Measurements from ENCODE around the gene MOB3C. TPM values are rescaled to one million over a fixed set of nuclear protein-coding genes. Genes with fewer than 3 reads are reported as not detected.

Gene MOB3C
- total RNA-seq, 2 donors from 2014 or later, result 1.7 to 2.3 TPM

- no peaks in the 10 kb centered on the region for H3K4me1 ChIP-seq (ENCODE audit: control insufficient read depth, insufficient read depth, low read length)
- no peak overlapping the region for H3K9ac ChIP-seq (ENCODE audit: extremely low read depth, low read length, poor library complexity, severe bottlenecking)
- Mint-ChIP-seq H3K4me3 (no peak overlapping the region), H3K27ac (peak overlapping the region; percentile 3), H3K9me3 (no peaks in the 10 kb centered on the region), H3K4me1 (no peaks in the 10 kb centered on the region), H3K27me3 (ENCODE audit: insufficient read depth) (no peaks in the 10 kb centered on the region), H3K36me3 (ENCODE audit: low read depth) (peaks cover 13% of the 10 kb centered on the region)
- WGBS, 2 experiments (ENCODE audit: insufficient coverage in 1 of 2, insufficient read length in 1 of 2), result 80 to 83% methylated on average over 1 to 4 of the region's 4 CpGs
- no peaks in the 10 kb centered on the region for H3K9me3 ChIP-seq (ENCODE audit: control insufficient read depth, low read length)
- H3K4me3 ChIP-seq (ENCODE audit: low read length), result no peak overlapping the region
- H3K36me3 ChIP-seq (ENCODE audit: control insufficient read depth, insufficient read depth, low read length), result no peaks in the 10 kb centered on the region
- TF ChIP-seq, protein P1, sequence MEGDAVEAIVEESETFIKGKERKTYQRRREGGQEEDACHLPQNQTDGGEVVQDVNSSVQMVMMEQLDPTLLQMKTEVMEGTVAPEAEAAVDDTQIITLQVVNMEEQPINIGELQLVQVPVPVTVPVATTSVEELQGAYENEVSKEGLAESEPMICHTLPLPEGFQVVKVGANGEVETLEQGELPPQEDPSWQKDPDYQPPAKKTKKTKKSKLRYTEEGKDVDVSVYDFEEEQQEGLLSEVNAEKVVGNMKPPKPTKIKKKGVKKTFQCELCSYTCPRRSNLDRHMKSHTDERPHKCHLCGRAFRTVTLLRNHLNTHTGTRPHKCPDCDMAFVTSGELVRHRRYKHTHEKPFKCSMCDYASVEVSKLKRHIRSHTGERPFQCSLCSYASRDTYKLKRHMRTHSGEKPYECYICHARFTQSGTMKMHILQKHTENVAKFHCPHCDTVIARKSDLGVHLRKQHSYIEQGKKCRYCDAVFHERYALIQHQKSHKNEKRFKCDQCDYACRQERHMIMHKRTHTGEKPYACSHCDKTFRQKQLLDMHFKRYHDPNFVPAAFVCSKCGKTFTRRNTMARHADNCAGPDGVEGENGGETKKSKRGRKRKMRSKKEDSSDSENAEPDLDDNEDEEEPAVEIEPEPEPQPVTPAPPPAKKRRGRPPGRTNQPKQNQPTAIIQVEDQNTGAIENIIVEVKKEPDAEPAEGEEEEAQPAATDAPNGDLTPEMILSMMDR (conservative IDR thresholded peaks at IDR 0.05), result no peak
- DNase-seq, result no peak
- H3K27me3 ChIP-seq (ENCODE audit: control insufficient read depth, insufficient read depth, low read length, poor library complexity, severe bottlenecking), result no peaks in the 10 kb centered on the region
- H3K27ac ChIP-seq (ENCODE audit: low read depth, low read length), result no peak overlapping the region
These were observed 47.5 kb downstream of the MOB3C start for GRCh38 chr1:46569116-46569515.

DNA sequence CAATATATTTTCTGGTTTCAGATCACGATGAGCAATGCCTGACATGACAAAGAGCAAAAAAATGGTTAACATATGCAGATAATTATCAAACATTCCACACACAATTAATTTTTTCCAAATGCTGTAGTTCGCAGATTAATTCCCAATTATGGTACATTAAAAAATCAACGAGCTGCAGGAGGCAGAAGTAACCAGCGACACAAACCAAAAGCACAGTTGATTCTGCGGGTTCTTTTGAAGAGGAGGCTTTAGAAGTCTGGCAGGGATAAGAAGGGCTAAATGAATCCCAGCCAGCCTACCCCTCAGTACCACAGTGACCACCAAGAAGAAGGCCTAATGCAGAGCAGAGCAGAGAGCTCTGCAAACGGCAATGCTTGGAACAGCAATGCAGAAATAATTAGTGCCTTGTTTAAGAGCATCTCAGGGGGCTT lies 48.1 kb downstream of the MOB3C start:
- Histone ChIP-seq H3K9me3 (ENCODE audit: control insufficient read depth, low read length) (no peaks in the 10 kb centered on the region), H3K9ac (ENCODE audit: extremely low read depth, low read length, poor library complexity, severe bottlenecking) (no peak overlapping the region), H3K36me3 (ENCODE audit: control insufficient read depth, insufficient read depth, low read length) (no peaks in the 10 kb centered on the region), H3K4me1 (ENCODE audit: control insufficient read depth, insufficient read depth, low read length) (no peaks in the 10 kb centered on the region), H3K4me3 (ENCODE audit: low read length) (no peak overlapping the region), H3K27ac (ENCODE audit: low read depth, low read length) (no peak overlapping the region), H3K27me3 (ENCODE audit: control insufficient read depth, insufficient read depth, low read length, poor library complexity, severe bottlenecking) (no peaks in the 10 kb centered on the region)
- DNase-seq, result no peak
- no peak overlapping the region for H3K4me3 Mint-ChIP-seq
- no peaks in the 10 kb centered on the region for H3K4me1 Mint-ChIP-seq
- WGBS, 2 experiments (ENCODE audit: insufficient coverage in 1 of 2, insufficient read length in 1 of 2), result 94 to 97% methylated on average over 5 to 6 of the region's 6 CpGs
- no peaks in the 10 kb centered on the region for H3K27me3 Mint-ChIP-seq (ENCODE audit: insufficient read depth)
- peaks cover 14% of the 10 kb centered on the region for H3K36me3 Mint-ChIP-seq (ENCODE audit: low read depth)
- no peaks in the 10 kb centered on the region for H3K9me3 Mint-ChIP-seq
- H3K27ac Mint-ChIP-seq, result no peak overlapping the region
- TF ChIP-seq, protein P1 (conservative IDR thresholded peaks at IDR 0.05), result no peak

DNA sequence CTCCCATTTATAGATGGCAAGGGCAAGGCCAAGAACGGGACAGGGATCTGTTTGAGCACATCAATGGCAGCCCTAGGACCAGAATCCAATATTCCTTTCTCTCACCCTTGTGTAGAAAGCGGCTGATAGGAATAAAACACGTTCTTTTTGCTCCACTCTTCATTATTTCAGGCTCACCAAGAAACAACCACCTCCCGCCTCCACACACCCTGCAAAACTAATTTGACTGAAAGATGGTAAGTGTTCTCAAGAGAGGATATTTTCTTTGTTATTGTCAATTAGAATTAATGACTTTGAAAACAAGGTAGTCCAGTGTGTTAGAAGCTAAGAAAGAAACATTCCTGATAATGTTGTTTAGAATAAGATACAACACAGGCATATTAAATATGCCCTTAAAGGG lies 53.3 kb downstream of the MOB3C start:
- no peaks in the 10 kb centered on the region for H3K9me3 ChIP-seq (ENCODE audit: control insufficient read depth, low read length)
- H3K27me3 ChIP-seq (ENCODE audit: control insufficient read depth, insufficient read depth, low read length, poor library complexity, severe bottlenecking), result no peaks in the 10 kb centered on the region
- no peak overlapping the region for H3K27ac ChIP-seq (ENCODE audit: low read depth, low read length)
- no peak overlapping the region for H3K9ac ChIP-seq (ENCODE audit: extremely low read depth, low read length, poor library complexity, severe bottlenecking)
- Mint-ChIP-seq H3K27me3 (ENCODE audit: insufficient read depth) (no peaks in the 10 kb centered on the region), H3K4me1 (no peaks in the 10 kb centered on the region), H3K27ac (no peak overlapping the region), H3K36me3 (ENCODE audit: low read depth) (peaks cover 29% of the 10 kb centered on the region), H3K4me3 (no peak overlapping the region), H3K9me3 (no peaks in the 10 kb centered on the region)
- H3K4me3 ChIP-seq (ENCODE audit: low read length), result no peak overlapping the region
- TF ChIP-seq, protein P1 (conservative IDR thresholded peaks at IDR 0.05), result no peak
- no peaks in the 10 kb centered on the region for H3K4me1 ChIP-seq (ENCODE audit: control insufficient read depth, insufficient read depth, low read length)
- H3K36me3 ChIP-seq (ENCODE audit: control insufficient read depth, insufficient read depth, low read length), result no peaks in the 10 kb centered on the region
- WGBS, 2 experiments (ENCODE audit: insufficient coverage in 1 of 2, insufficient read length in 1 of 2), result 92 to 94% methylated on average over 3 to 4 of the region's 4 CpGs
- no peak for DNase-seq

All from endodermal cell (in vitro differentiated cells).